ENCODE data around the gene SPDYE18.
"Not testable (repeated sequence)": the region's sequence is repeated elsewhere in the genome, so short reads cannot be mapped to it uniquely, and the experiment has no call there.

SPDYE18 gene

GRCh38 chr7:77062557-77062956 is at the start of gene SPDYE18:
Gene SPDYE18, minus strand, starts transcription at chr7:77062558. Its CDS starts 2,046 bp downstream, at chr7:77060512.
- DNase-seq (ENCODE audit: low read depth in 2 of 2) = not testable (repeated sequence)

- DNase-seq (ENCODE audit: low read depth in 2 of 2) = not testable (repeated sequence)
Observed at GRCh38 chr7:77108362-77108761, 46.0 kb upstream of the SPDYE18 start.

- not testable (repeated sequence) for DNase-seq (ENCODE audit: low read depth in 2 of 2)
Observed at GRCh38 chr7:77107659-77108058, 45.3 kb upstream of the SPDYE18 start.

- DNase-seq (ENCODE audit: low read depth in 2 of 2) = not testable (repeated sequence)
Observed at GRCh38 chr7:77105904-77106303, 43.5 kb upstream of the SPDYE18 start.

GRCh38 chr7:77102671-77103070 is 40.3 kb upstream of the SPDYE18 start:
- not testable (repeated sequence) for DNase-seq (ENCODE audit: low read depth in 2 of 2)

- DNase-seq (ENCODE audit: low read depth in 2 of 2) = not testable (repeated sequence)
Observed at GRCh38 chr7:77101187-77101586, 38.8 kb upstream of the SPDYE18 start.

GRCh38 chr7:77100501-77100900 is 38.1 kb upstream of the SPDYE18 start:
- DNase-seq (ENCODE audit: low read depth in 2 of 2) = not testable (repeated sequence)

GRCh38 chr7:77092301-77092700 is 29.9 kb upstream of the SPDYE18 start:
- not testable (repeated sequence) for DNase-seq (ENCODE audit: low read depth in 2 of 2)

- DNase-seq (ENCODE audit: low read depth in 2 of 2) = not testable (repeated sequence)
Observed at GRCh38 chr7:77082192-77082591, 19.8 kb upstream of the SPDYE18 start.

GRCh38 chr7:77080236-77080635 is 17.9 kb upstream of the SPDYE18 start:
- not testable (repeated sequence) for DNase-seq (ENCODE audit: low read depth in 2 of 2)

GRCh38 chr7:77079624-77080023 is 17.3 kb upstream of the SPDYE18 start:
- DNase-seq (ENCODE audit: low read depth in 2 of 2) = not testable (repeated sequence)

- DNase-seq (ENCODE audit: low read depth in 2 of 2) = not testable (repeated sequence)
Observed at GRCh38 chr7:77079112-77079511, 16.8 kb upstream of the SPDYE18 start.

GRCh38 chr7:77077060-77077459 is 14.7 kb upstream of the SPDYE18 start:
- not testable (repeated sequence) for DNase-seq (ENCODE audit: low read depth in 2 of 2)

GRCh38 chr7:77074786-77075396 is 12.5 kb upstream of the SPDYE18 start:
- DNase-seq (ENCODE audit: low read depth in 2 of 2) = not testable (repeated sequence)

- not testable (repeated sequence) for DNase-seq (ENCODE audit: low read depth in 2 of 2)
Observed at GRCh38 chr7:77071108-77071507, 8.8 kb upstream of the SPDYE18 start.

GRCh38 chr7:77065869-77066268 is 3.5 kb upstream of the SPDYE18 start:
- not testable (repeated sequence) for DNase-seq (ENCODE audit: low read depth in 2 of 2)

GRCh38 chr7:77063732-77064131 is 1.4 kb upstream of the SPDYE18 start:
- not testable (repeated sequence) for DNase-seq (ENCODE audit: low read depth in 2 of 2)

GRCh38 chr7:77032261-77032660 is 30.1 kb downstream of the SPDYE18 start, which contains the start of gene SPDYE17:
Gene SPDYE17, minus strand, starts transcription at chr7:77032361. Its CDS starts 1,791 bp downstream, at chr7:77030570.
- DNase-seq (ENCODE audit: low read depth in 2 of 2) = not testable (repeated sequence)

GRCh38 chr7:77026349-77026748 is 36.0 kb downstream of the SPDYE18 start:
- not testable (repeated sequence) for DNase-seq (ENCODE audit: low read depth in 2 of 2)

- DNase-seq (ENCODE audit: low read depth in 2 of 2) = not testable (repeated sequence)
Observed at GRCh38 chr7:77010074-77010680, 52.2 kb downstream of the SPDYE18 start.

GRCh38 chr7:77008000-77008399 is 54.4 kb downstream of the SPDYE18 start:
- not testable (repeated sequence) for DNase-seq (ENCODE audit: low read depth in 2 of 2)

- DNase-seq (ENCODE audit: low read depth in 2 of 2) = not testable (repeated sequence)
Observed at GRCh38 chr7:77006127-77007110, 55.9 kb downstream of the SPDYE18 start.
